Activated CD4-positive, alpha-beta T cell treated with anti-CD3 and anti-CD28 coated beads, Interleukin-2, amount 50 U/mL, for 16 hours (primary cell): ENCODE measurements around the gene XPO6.

Experiments used
- DNase-seq: peaks from one replicate; pipeline ENCODE4 v3.0.0-alpha.2; 2020

The XPO6 gene

DNA sequence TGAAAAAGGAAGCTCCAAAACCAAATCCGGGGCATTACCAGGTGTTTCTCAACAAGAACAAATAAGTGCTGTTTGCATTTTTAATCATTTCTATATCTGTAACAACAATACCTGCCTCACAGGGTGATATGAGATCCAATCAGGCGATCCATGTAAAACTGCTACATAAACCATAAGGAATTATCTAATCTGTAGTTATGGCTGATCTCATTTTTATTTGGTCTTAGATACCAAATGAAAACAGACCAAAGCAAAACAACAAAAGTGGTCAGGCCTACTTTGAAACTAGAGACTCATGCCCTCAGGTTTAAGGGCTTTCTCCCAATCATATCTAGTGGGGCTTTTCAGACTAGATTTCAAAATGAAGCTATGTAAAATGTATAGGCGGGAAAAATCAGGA, 28.3 kb downstream of the XPO6 start:
- no peak for DNase-seq

- DNase-seq = no peak
Measured at GRCh38 chr16:28182801-28183200, 29.0 kb downstream of the XPO6 start.

- DNase-seq = peak; percentile 45
Measured at GRCh38 chr16:28182183-28182582, 29.6 kb downstream of the XPO6 start.

- no peak for DNase-seq
Measured at GRCh38 chr16:28181515-28181914, 30.2 kb downstream of the XPO6 start.

DNA sequence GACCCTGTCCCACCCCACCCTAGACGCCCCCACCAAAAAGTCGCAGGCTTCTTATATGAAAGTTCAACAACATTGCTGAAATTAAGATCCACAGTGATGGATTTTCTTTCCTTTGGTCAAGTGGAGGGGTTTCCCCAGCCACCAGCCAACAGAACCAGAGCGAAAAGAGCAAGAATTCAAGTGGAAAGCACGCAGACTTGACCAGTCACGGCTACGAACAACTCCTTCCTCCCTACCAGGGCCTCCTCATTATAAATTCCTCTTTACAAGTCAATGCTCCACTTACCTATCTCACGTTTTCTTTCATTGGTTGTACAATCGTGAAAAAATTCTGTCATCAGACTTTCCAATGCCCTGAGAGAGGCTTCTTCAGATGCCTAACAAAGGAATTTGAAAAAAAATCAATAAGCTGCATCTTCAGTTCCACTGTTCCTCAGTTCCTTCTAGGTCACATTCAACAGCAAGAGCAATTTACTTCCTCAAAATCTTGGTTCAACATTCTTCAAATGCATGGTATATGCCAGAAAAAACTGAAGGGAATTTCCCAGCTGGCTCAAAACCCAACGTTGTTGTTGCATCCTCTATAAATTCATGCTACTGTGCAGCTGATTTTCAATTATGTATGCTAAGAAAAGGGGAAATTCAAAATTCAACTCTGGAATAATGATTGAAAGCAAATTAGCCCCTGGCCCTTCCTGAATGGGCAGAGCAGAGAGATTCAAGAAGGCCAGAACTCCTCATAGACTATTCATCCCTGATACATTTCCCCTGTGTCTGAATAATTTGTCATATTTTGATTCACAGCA, 30.9 kb downstream of the XPO6 start:
- DNase-seq = no peak

GRCh38 chr16:28179354-28179753, 32.4 kb downstream of the XPO6 start:
- DNase-seq = no peak

GRCh38 chr16:28175715-28176114, 36.0 kb downstream of the XPO6 start:
- no peak for DNase-seq

- no peak for DNase-seq
Measured at GRCh38 chr16:28172336-28172735, 39.4 kb downstream of the XPO6 start.

DNA sequence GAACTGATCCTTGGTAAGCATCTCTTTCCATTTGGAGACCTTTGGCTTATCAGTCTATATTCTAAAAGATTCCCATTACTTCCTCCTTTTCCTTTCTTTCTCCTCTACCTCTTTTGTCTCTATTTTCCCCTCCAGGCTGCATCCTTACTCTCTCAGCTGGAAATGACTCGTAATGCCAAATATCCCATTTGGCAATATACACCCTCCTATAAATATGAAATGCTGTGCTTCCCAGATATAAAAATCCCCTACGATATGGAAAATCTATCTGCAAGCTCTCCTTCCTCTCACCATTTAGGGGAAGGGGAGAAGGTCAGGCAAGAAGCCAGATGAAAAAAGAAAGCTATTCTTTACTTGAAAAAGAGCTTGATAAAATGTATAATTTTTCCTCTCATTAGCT, 39.9 kb downstream of the XPO6 start:
- DNase-seq = no peak

DNA sequence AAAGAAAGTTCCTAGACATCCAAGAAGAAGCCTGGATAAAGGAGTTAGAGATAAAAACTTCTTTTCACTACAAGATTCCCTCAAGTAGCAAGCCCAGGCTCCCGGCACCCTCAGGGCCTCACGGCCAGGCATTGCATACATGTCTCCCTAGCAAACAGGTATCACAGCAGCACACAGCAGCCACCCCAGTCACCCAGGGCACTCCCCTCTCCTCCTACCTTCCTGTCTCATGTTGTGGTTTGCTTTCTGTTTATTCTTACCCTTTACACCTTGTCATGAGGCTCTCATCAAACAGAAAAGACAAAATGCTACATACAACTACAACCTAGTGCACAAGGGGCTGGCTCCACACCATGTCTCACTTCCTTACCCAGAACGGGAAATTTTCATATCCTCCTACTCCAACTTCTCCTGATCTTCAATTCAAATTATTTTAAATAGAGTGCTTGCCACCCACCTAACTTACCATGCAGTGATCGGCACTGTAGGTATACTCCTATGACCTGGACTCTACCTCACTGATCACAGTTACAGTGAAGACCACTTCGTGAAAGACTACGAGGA, 42.7 kb downstream of the XPO6 start:
- DNase-seq = peak; percentile 25

DNA sequence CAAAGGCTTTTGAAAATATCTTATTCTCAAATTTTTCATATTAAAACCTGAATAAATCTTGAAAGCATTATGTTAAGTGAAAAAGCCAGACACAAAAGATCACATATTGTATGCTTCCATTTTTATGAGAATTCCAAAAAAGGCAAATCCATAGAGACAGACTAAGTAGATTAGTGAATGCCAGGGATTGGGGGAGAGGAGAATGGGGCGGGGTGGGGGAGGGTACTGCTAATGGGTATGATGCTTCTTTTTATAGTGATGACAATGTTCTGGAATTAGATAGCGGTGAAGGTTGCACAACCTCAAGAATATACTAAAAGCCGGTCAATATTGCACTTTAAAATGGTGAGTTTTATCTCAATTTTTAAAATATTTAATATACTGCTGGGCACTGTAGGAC, 44.0 kb downstream of the XPO6 start:
- DNase-seq = no peak

DNA sequence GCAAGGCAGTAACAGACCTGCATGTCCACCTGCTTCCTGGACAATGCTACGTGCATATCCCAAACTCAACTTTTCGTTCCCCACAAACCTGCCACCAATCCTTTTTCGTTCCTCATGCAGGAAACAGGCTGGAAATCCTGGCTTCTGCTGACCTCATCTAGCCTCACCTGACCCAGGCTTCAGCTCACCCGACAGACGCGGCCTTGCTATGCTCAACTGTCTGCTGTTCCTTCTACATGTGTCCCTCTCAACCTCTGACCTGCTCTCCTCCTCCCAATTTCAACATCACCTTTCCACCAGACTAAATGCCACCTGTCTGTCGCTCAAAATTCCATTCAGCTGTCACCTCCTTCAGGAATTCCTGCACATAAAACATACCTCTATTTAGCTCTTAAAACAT, 44.5 kb downstream of the XPO6 start:
- DNase-seq = no peak

- DNase-seq = peak; percentile 84
Measured at GRCh38 chr16:28166394-28167208, 45.2 kb downstream of the XPO6 start.

GRCh38 chr16:28165598-28165997, 46.2 kb downstream of the XPO6 start:
- no peak for DNase-seq

DNA sequence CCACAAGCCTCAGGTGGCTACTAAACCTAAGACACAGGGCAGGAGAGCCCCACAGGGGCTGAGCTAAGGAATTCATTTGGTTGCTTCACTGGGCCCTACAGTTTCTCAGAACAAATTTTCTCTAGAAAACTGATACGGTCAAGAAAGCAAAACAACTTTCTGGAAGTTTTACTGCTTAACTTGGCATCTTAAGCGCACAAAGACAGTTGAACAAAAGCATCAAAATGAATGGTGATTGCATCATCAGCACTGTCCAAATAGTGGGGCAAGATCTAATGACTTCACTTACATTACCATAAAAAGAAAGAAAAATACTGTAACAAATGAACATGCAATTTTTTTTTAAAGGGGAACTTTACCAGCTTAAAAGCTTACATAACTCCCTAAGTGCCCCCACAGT, 47.6 kb downstream of the XPO6 start:
- DNase-seq = no peak

GRCh38 chr16:28163699-28164098, 48.1 kb downstream of the XPO6 start:
- no peak for DNase-seq

GRCh38 chr16:28162326-28162877, 49.4 kb downstream of the XPO6 start:
- no peak for DNase-seq

GRCh38 chr16:28161626-28162025, 50.1 kb downstream of the XPO6 start:
- no peak for DNase-seq

DNA sequence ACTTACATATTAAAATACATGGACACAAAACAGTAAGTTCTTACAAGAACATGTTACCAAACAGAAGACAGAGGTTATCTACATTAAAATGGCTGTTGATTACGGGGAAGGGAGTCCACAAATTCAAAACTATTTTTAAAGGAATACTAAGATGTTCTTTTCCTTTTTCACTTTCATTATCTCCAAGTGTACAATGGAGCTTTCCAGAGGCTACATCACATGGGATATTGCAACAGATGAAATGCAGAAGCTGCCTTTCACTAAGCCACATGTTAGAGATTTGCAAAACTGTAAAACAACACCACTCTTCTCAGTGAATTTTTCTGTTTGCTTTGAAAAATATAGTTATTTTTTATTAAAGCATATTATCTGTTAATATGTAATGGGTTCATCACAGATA, 53.6 kb downstream of the XPO6 start:
- DNase-seq = no peak

DNA sequence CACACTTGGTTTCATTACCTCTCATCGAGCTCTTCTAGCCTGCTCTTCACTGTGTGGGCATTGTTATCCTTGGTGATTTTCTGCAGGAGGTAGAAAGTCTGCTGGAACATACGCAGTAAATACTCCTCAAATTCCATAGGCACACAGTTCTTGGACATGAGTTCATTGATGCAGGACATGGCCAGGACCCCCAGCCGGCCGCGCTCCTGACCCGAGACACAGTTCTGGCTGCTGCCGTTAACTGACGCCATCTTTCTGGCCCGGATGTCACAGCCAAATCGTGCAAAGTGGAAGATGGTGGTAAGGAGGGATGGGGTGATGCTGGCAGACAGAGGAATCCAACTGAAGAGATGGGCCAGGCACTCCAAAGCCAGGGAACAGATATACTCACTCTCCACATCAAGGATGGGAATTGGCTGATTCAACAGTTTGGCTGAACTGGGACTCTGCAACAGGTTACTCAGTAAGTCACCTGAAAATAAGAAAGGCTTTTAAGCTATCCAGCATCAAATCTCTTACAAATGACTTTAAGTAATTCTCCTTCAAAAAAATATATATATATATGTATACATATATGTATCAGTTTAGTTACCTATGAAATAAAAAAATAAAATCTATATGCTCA, 55.6 kb downstream of the XPO6 start:
- no peak for DNase-seq

DNA sequence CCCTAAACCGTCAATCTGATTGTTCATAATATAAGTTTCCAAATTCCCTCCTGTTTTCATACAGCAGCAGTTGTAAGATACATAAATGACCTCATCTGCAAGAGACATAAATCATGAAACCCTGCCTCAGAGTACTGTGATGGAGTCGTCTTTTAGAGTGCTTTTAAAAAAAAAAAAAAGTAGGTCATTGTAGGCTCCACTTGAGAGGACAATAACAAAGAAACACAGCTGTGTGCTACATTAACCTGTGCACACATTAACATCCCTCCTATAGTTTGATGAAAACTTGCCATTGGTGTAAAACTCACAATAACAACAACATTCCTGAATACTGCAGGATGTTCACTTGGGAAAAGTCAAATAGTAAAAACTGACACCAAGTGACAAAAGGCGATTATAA, 56.5 kb downstream of the XPO6 start:
- DNase-seq = no peak

GRCh38 chr16:28151180-28151579, 60.6 kb downstream of the XPO6 start:
- DNase-seq = no peak
